ENCODE data around the gene TAS2R40. TPM values are rescaled to one million over a fixed set of nuclear protein-coding genes. Genes with fewer than 3 reads are reported as not detected.

Gene TAS2R40
- polyA plus RNA-seq, 3 donors: 0.54 TPM; not detected in 2

- Histone ChIP-seq H2AFZ (ENCODE audit: insufficient read depth, low read depth, low read length, poor library complexity, severe bottlenecking) (no peak overlapping the region), H3K27me3 (ENCODE audit: control insufficient read depth in 2 of 2, insufficient read depth in 2 of 2, low read length in 2 of 2) (no peaks in the 10 kb centered on the region), H3K4me2 (replicated peaks; ENCODE audit: extremely low read depth, low read length, poor library complexity, severe bottlenecking) (no peak overlapping the region), H3K79me2 (ENCODE audit: insufficient read depth, low read length) (no peaks in the 10 kb centered on the region), H3K4me3 (replicated peaks in 1 of 3; ENCODE audit: low read depth in 2 of 3, low read length in 3 of 3) (no peak overlapping the region), H3K4me1 (ENCODE audit: control insufficient read depth in 1 of 2, insufficient read depth in 2 of 2, low read length in 2 of 2) (peaks cover 27 to 28% of the 10 kb centered on the region in 2 donors), H3K9ac (ENCODE audit: insufficient read depth, low read length, poor library complexity, severe bottlenecking) (no peak overlapping the region), H3K9me3 (replicated peaks in 1 of 2; ENCODE audit: control insufficient read depth in 1 of 2, insufficient read depth in 1 of 2, low read length in 2 of 2) (no peaks in the 10 kb centered on the region), H4K20me1 (ENCODE audit: insufficient read depth, low read length) (no peaks in the 10 kb centered on the region), H3K27ac (ENCODE audit: low read depth in 1 of 2, low read length in 2 of 2) (no peak overlapping the region), H3K36me3 (replicated peaks in 1 of 2; ENCODE audit: control insufficient read depth in 1 of 2, insufficient read depth in 2 of 2, low read length in 2 of 2) (no peaks in the 10 kb centered on the region)
- H3K36me3 Mint-ChIP-seq: no peaks in the 10 kb centered on the region
- intact Hi-C loops (cut with micrococcal nuclease): no loop called here
- H3K4me3 Mint-ChIP-seq: no peak overlapping the region
- no peak for TF ChIP-seq CTCF (IDR thresholded peaks at IDR 0.05)
- H3K27me3 Mint-ChIP-seq (ENCODE audit: low read depth in 3 of 3): peaks cover 0 to 5% (median under 1%) of the 10 kb centered on the region in 3 donors
- H3K4me1 Mint-ChIP-seq: peaks cover 34% of the 10 kb centered on the region
- no peak overlapping the region for H3K27ac Mint-ChIP-seq
- no peak for DNase-seq
- 92% methylated on average over 1 of the region's 1 CpG for WGBS (ENCODE audit: insufficient coverage)
- no peaks in the 10 kb centered on the region for H3K9me3 Mint-ChIP-seq
Measured at GRCh38 chr7:143227806-143228205, 6.0 kb downstream of the TAS2R40 start.

- H2AFZ ChIP-seq (ENCODE audit: insufficient read depth, low read depth, low read length, poor library complexity, severe bottlenecking): peak overlapping the region; percentile 5
- H3K9me3 ChIP-seq (replicated peaks in 1 of 2; ENCODE audit: control insufficient read depth in 1 of 2, insufficient read depth in 1 of 2, low read length in 2 of 2): no peaks in the 10 kb centered on the region
- DNase-seq: no peak
- Mint-ChIP-seq H3K4me1 (peaks cover 31% of the 10 kb centered on the region), H3K4me3 (no peak overlapping the region), H3K36me3 (no peaks in the 10 kb centered on the region), H3K27me3 (ENCODE audit: low read depth in 3 of 3) (peaks cover 0 to 2% (median 0%) of the 10 kb centered on the region in 3 donors), H3K9me3 (no peaks in the 10 kb centered on the region), H3K27ac (no peak overlapping the region)
- no peak overlapping the region for H3K4me3 ChIP-seq (replicated peaks in 1 of 3; ENCODE audit: low read depth in 2 of 3, low read length in 3 of 3)
- intact Hi-C loops (cut with micrococcal nuclease): no loop called here
- H3K79me2 ChIP-seq (ENCODE audit: insufficient read depth, low read length): no peaks in the 10 kb centered on the region
- no peaks in the 10 kb centered on the region for H4K20me1 ChIP-seq (ENCODE audit: insufficient read depth, low read length)
- H3K36me3 ChIP-seq (replicated peaks in 1 of 2; ENCODE audit: control insufficient read depth in 1 of 2, insufficient read depth in 2 of 2, low read length in 2 of 2): no peaks in the 10 kb centered on the region
- peaks cover 20 to 24% of the 10 kb centered on the region in 2 donors for H3K4me1 ChIP-seq (ENCODE audit: control insufficient read depth in 1 of 2, insufficient read depth in 2 of 2, low read length in 2 of 2)
- no peak overlapping the region for H3K27ac ChIP-seq (ENCODE audit: low read depth in 1 of 2, low read length in 2 of 2)
- no peak overlapping the region for H3K4me2 ChIP-seq (replicated peaks; ENCODE audit: extremely low read depth, low read length, poor library complexity, severe bottlenecking)
- no peak overlapping the region for H3K9ac ChIP-seq (ENCODE audit: insufficient read depth, low read length, poor library complexity, severe bottlenecking)
- WGBS (ENCODE audit: insufficient coverage): 57% methylated on average over 1 of the region's 9 CpGs
- no peaks in the 10 kb centered on the region for H3K27me3 ChIP-seq (ENCODE audit: control insufficient read depth in 2 of 2, insufficient read depth in 2 of 2, low read length in 2 of 2)
- TF ChIP-seq CTCF (IDR thresholded peaks at IDR 0.05): no peak
Measured at GRCh38 chr7:143229054-143229790, 7.4 kb downstream of the TAS2R40 start.

Data from CD14-positive monocyte (primary cell).